Measurements from ENCODE around the gene BHMT2. TPM values are rescaled to one million over a fixed set of nuclear protein-coding genes. Genes with fewer than 3 reads are reported as not detected.

The BHMT2 gene
- total RNA-seq, 2 donors from 2014 or later, result 14.2 to 16.1 TPM

GRCh38 chr5:79059674-79060073 lies 9.9 kb upstream of the BHMT2 start:
- Histone ChIP-seq H3K9me3 (no peaks in the 10 kb centered on the region), H3K4me3 (no peak overlapping the region), H3K36me3 (no peaks in the 10 kb centered on the region), H3K4me1 (ENCODE audit: control insufficient read depth in 1 of 2, low read depth in 2 of 2) (no peaks in the 10 kb centered on the region), H3K27me3 (replicated peaks; ENCODE audit: insufficient read depth) (no peaks in the 10 kb centered on the region), H3K27ac (no peak overlapping the region)
- ATAC-seq (ENCODE audit: insufficient number of reproducible peaks, low FRiP score, low read depth), result no peak
- DNase-seq (ENCODE audit: low spot score), result no peak
- no peak for TF ChIP-seq CTCF (IDR thresholded peaks at IDR 0.05)

DNA sequence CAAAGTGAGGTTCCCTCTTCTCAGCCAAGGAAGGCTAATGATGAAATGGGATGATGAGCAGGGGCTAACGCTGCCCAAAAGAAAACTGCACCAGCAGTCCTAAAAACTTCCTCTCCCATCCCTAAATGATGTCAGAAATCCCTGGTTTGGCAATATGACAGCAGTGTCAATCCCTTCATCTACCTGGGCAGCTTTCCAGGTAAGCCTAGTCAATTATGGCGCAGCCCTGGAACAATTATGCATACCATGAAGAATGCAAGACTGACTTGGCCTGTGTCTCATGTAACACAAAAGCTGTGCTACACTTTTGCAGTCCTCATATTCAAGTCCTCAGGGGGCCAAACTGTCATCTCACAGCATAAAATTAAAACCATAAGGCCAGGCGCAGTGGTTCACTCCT lies 7.1 kb upstream of the BHMT2 start:
- H3K4me3 ChIP-seq, result no peak overlapping the region

DNA sequence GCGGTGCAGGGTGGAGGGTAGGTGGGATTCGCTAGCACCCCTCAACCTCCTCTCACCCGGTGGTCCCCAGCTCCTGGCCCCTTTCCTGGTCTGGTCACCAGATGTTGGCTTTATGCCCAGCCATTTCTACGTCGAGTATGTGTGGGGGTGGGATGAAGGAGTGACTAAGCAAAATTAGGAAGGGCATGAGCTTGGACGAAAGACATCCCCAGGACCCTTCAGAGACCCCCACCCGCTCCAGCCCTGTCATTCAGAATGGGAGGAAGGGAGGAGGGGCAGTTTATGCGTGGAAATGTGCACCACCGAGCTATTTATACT lies 742 bp downstream of the BHMT2 start:
- no peak for DNase-seq (ENCODE audit: low spot score)
- H3K4me3 ChIP-seq, result peak overlapping the region; percentile 73

More for the DNA sequence above, 7.1 kb upstream of the BHMT2 start:
- no peak for TF ChIP-seq CTCF (IDR thresholded peaks at IDR 0.05)
- no peaks in the 10 kb centered on the region for H3K9me3 ChIP-seq
- no peaks in the 10 kb centered on the region for H3K36me3 ChIP-seq
- H3K27me3 ChIP-seq (replicated peaks; ENCODE audit: insufficient read depth), result no peaks in the 10 kb centered on the region
- DNase-seq (ENCODE audit: low spot score), result no peak
- H3K4me1 ChIP-seq (ENCODE audit: control insufficient read depth in 1 of 2, low read depth in 2 of 2), result no peaks in the 10 kb centered on the region
- no peak for ATAC-seq (ENCODE audit: insufficient number of reproducible peaks, low FRiP score, low read depth)
- no peak overlapping the region for H3K27ac ChIP-seq

DNA sequence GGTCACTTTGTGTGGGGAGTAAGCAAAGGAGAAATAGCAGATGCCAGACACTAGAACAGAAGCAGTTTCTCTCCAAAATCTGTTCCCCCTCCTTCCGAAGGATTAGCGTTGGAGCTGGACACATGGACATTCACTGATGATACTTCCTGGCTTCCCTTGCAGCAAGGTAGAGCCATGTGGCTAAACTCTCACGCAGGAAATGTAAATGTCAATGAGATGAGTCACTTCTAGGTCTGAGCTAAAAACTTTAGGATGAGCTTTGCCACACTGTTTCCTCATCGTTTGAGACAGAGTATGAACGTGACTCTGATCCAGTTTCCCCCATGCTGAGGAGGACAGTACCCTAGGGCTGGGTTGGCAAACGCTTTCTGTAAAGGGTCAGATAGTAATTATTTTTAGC lies 5.1 kb downstream of the BHMT2 start:
- Histone ChIP-seq H3K4me1 (ENCODE audit: control insufficient read depth in 1 of 2, low read depth in 2 of 2) (peaks cover 0 to 12% of the 10 kb centered on the region in 2 donors), H3K36me3 (no peaks in the 10 kb centered on the region), H3K9me3 (no peaks in the 10 kb centered on the region), H3K4me3 (no peak overlapping the region), H3K27me3 (replicated peaks; ENCODE audit: insufficient read depth) (no peaks in the 10 kb centered on the region), H3K27ac (no peak overlapping the region)
- no peak for ATAC-seq (ENCODE audit: insufficient number of reproducible peaks, low FRiP score, low read depth)
- TF ChIP-seq CTCF (IDR thresholded peaks at IDR 0.05), result no peak
- no peak for DNase-seq (ENCODE audit: low spot score)

More for the DNA sequence above, 742 bp downstream of the BHMT2 start:
- peak; percentile 50 for ATAC-seq (ENCODE audit: insufficient number of reproducible peaks, low FRiP score, low read depth)
- Histone ChIP-seq H3K4me1 (ENCODE audit: control insufficient read depth in 1 of 2, low read depth in 2 of 2) (peaks cover 0 to 10% of the 10 kb centered on the region in 2 donors), H3K27ac (peak overlapping the region; percentile 44 to 54), H3K36me3 (no peaks in the 10 kb centered on the region), H3K27me3 (replicated peaks; ENCODE audit: insufficient read depth) (no peaks in the 10 kb centered on the region), H3K9me3 (no peaks in the 10 kb centered on the region)
- no peak for TF ChIP-seq CTCF (IDR thresholded peaks at IDR 0.05)

DNA sequence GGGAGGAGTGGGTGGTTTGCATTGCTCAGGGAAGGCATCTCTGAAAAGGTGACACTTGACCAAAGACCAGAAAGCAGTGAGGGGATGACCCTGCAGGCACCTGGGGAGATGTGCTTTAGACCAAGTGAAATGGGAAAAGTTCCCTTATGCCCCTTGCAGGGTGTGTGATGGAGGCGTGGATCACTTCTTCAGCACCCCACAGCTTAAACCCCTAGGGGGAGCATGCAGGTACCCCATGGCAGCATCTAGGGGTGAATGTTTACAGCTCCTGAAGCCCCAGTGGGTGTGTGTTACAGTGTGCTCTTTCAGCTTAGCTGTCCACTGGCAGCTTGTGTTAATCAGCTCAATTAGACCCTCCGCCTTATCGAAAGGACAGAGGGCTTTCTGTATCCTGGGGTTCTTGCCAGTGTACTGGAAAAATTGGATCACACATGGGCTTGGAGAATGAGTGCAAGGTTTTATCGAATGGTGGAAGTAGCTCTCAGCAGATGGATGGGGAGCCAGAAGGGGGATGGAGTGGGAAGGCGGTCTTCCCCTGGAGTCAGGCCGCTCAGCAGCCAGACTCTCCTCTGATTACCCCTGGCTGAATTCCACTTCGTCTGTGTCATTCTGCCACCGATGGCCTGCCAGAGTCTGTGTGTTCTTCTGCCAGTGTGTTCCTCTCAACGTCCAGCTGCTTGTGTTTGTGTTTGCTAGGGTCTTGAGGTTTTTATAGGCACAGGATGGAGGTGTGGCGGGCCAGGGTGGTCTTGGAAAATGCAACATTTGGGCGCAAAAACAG lies 6.3 kb downstream of the BHMT2 start:
- DNase-seq (ENCODE audit: low spot score) (no peak), ATAC-seq (ENCODE audit: insufficient number of reproducible peaks, low FRiP score, low read depth) (no peak)
- H3K27me3 ChIP-seq (replicated peaks; ENCODE audit: insufficient read depth), result no peaks in the 10 kb centered on the region
- no peak overlapping the region for H3K27ac ChIP-seq
- H3K36me3 ChIP-seq, result peaks cover 2% of the 10 kb centered on the region
- H3K4me1 ChIP-seq (ENCODE audit: control insufficient read depth in 1 of 2, low read depth in 2 of 2), result peaks cover 0 to 5% of the 10 kb centered on the region in 2 donors
- H3K9me3 ChIP-seq, result no peaks in the 10 kb centered on the region
- no peak for TF ChIP-seq CTCF (IDR thresholded peaks at IDR 0.05)
- H3K4me3 ChIP-seq, result no peak overlapping the region
